HG02588 (cell line): ENCODE results near the gene EFEMP2.

Source experiments
- ATAC-seq: cut with Tn5 transposase; IDR thresholded peaks from one replicate; pipeline ENCODE4 v1.9.1; 2021; ENCODE audit warnings: mild to moderate bottlenecking, moderate library complexity; ENCODE audit not compliant: unreplicated experiment

The EFEMP2 gene

GRCh38 chr11:65867284-65868071 is 5.1 kb downstream of the EFEMP2 start:
- ATAC-seq, result no peak

GRCh38 chr11:65866509-65867283 is 5.9 kb downstream of the EFEMP2 start:
- ATAC-seq, result no peak

- ATAC-seq, result no peak
Observed at GRCh38 chr11:65865550-65866172, 6.9 kb downstream of the EFEMP2 start.

GRCh38 chr11:65864706-65865471 is 7.7 kb downstream of the EFEMP2 start:
- ATAC-seq, result no peak

GRCh38 chr11:65863889-65864705 is 8.5 kb downstream of the EFEMP2 start:
- ATAC-seq, result no peak

GRCh38 chr11:65862941-65863888 is 9.4 kb downstream of the EFEMP2 start:
- ATAC-seq, result no peak

- ATAC-seq, result no peak
Observed at GRCh38 chr11:65862191-65862735, 10.3 kb downstream of the EFEMP2 start.

- no peak for ATAC-seq
Observed at GRCh38 chr11:65861533-65862183, 10.9 kb downstream of the EFEMP2 start.

GRCh38 chr11:65861165-65861505 is 11.5 kb downstream of the EFEMP2 start:
- ATAC-seq, result no peak

GRCh38 chr11:65860278-65861164 is 12.1 kb downstream of the EFEMP2 start, which contains the start of gene MUS81:
Gene MUS81, plus strand, starts transcription at chr11:65860433. Its CDS starts 321 bp downstream, at chr11:65860754.
- ATAC-seq, result peak; percentile 25

GRCh38 chr11:65859812-65860277 is 12.8 kb downstream of the EFEMP2 start:
- no peak for ATAC-seq

GRCh38 chr11:65859095-65859811 is 13.3 kb downstream of the EFEMP2 start:
- peak; percentile 47 for ATAC-seq

- no peak for ATAC-seq
Observed at GRCh38 chr11:65858681-65859087, 13.9 kb downstream of the EFEMP2 start.

- ATAC-seq, result peak; percentile 47
Observed at GRCh38 chr11:65857853-65858680, 14.5 kb downstream of the EFEMP2 start, which contains the start of gene CFL1. Gene CFL1, minus strand, starts transcription at chr11:65858180. Its CDS starts 81 bp downstream, at chr11:65858099.

- ATAC-seq, result peak; percentile 2
Observed at GRCh38 chr11:65857500-65857852, 15.1 kb downstream of the EFEMP2 start.
